HG03378 (cell line): ENCODE measurements around the gene GREM1.

Source experiments
- ATAC-seq: cut with Tn5 transposase; IDR thresholded peaks from one replicate; pipeline ENCODE4 v1.9.1; 2021; ENCODE audit warnings: mild to moderate bottlenecking, moderate library complexity; ENCODE audit not compliant: unreplicated experiment

Gene GREM1

DNA sequence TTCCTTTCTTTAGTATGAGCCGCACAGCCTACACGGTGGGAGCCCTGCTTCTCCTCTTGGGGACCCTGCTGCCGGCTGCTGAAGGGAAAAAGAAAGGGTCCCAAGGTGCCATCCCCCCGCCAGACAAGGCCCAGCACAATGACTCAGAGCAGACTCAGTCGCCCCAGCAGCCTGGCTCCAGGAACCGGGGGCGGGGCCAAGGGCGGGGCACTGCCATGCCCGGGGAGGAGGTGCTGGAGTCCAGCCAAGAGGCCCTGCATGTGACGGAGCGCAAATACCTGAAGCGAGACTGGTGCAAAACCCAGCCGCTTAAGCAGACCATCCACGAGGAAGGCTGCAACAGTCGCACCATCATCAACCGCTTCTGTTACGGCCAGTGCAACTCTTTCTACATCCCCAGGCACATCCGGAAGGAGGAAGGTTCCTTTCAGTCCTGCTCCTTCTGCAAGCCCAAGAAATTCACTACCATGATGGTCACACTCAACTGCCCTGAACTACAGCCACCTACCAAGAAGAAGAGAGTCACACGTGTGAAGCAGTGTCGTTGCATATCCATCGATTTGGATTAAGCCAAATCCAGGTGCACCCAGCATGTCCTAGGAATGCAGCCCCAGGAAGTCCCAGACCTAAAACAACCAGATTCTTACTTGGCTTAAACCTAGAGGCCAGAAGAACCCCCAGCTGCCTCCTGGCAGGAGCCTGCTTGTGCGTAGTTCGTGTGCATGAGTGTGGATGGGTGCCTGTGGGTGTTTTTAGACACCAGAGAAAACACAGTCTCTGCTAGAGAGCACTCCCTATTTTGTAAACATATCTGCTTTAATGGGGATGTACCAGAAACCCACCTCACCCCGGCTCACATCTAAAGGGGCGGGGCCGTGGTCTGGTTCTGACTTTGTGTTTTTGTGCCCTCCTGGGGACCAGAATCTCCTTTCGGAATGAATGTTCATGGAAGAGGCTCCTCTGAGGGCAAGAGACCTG lies 13.2 kb downstream of the GREM1 start:
- no peak for ATAC-seq

DNA sequence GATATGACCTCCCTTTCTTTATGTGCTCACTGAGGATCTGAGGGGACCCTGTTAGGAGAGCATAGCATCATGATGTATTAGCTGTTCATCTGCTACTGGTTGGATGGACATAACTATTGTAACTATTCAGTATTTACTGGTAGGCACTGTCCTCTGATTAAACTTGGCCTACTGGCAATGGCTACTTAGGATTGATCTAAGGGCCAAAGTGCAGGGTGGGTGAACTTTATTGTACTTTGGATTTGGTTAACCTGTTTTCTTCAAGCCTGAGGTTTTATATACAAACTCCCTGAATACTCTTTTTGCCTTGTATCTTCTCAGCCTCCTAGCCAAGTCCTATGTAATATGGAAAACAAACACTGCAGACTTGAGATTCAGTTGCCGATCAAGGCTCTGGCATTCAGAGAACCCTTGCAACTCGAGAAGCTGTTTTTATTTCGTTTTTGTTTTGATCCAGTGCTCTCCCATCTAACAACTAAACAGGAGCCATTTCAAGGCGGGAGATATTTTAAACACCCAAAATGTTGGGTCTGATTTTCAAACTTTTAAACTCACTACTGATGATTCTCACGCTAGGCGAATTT lies 14.9 kb downstream of the GREM1 start:
- no peak for ATAC-seq

GRCh38 chr15:32733281-32733680 lies 15.5 kb downstream of the GREM1 start:
- no peak for ATAC-seq

- ATAC-seq, result no peak
Observed at GRCh38 chr15:32735989-32736700, 18.3 kb downstream of the GREM1 start.

GRCh38 chr15:32736701-32737061 lies 18.9 kb downstream of the GREM1 start:
- no peak for ATAC-seq

DNA sequence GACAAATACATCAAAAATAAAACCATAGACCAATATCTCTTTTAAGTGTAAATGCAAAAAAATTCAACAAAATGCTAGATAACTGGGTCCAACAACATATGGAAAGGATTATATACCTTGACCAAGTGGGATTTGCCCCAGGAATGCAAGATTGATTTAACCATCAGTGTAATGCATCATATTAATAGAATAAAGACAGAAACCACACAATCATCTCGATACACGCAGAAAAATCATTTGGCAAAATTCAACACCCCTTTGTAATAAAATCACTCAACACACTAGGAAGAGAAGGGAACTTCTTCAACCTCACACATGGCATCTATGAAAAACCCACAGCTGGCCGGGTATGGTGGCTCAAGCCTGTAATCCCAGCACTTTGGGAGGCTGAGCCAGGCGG lies 19.5 kb downstream of the GREM1 start:
- ATAC-seq, result no peak

GRCh38 chr15:32738666-32739065 lies 20.9 kb downstream of the GREM1 start:
- no peak for ATAC-seq

DNA sequence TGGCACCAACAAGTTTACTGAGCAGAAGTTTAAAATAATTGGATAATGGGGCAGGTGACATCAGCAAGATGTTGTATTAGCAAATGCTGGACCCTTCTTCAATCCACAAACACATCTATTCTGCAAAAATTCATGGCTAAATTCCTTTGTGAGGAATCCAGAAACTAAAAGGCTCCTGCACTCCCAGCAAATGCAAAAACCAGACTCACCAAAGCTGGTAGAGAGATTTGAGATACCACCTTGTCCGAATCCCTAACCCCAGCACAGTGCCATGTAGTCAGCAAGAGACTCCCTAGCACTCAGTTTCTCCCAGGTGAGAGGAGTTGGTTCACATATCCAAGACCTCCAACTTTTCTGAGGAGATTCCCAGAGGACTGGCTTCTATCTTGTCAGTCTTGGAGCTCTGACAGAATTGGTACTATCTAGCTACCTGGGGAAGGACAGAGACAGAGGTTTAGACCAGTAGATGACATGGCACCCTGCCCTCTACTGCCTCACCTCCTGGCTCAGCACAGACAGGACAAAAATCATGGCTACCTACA lies 21.8 kb downstream of the GREM1 start:
- ATAC-seq, result no peak

DNA sequence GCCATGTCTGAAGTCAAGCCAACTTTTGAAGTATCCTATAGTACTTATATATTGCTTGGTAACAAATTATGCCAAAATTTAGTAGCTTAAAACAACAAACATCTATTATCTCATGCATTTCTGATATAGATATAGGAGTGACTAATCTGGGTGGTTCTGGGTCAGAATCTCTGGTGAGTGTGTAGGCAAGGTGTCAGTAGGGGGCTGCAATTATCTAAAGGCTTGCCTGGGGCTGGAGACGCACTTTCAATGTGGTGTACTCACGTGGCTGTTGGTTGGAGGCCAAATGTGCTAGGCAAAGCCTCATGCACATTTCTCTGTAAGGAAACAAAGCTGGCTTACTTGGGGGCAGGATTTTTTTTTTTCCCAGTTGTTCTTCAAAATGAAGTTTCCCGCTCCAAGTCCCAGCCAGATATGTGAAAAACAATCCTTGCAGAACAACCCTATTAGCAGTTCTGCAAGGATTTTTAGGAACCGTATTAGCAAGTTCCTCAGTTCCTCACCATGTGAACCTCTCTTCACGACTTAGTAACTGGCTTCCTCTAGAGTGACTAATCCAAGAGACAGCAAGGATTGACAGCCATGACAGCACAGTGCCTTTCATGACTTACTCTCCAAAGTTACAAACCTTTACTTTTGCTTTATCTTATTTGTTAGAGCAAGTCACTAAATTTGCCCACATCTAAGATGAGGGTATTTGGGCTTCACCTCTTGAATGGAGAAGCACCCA lies 25.8 kb downstream of the GREM1 start:
- ATAC-seq, result no peak

GRCh38 chr15:32746116-32746857 lies 28.5 kb downstream of the GREM1 start:
- no peak for ATAC-seq

DNA sequence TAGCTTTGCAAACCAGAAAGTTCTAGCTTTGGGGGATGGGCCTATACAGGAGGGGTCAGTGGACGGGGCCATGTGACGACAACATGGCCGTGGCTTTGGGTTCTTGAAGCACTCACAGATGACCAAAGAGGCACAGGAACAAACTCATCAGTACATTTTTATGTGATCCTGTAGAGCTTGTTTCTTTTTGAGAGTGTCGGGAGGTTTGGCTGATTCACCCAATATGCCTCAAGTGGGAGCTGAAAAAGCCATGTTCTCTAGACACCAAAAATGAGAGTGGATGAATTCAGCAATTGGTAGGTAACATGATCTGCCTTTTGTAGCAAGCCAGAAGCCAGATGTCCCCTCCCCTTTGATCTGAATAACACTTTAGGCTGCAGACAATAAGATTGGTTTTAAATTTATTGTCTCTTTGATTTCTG lies 30.1 kb downstream of the GREM1 start:
- ATAC-seq, result no peak

DNA sequence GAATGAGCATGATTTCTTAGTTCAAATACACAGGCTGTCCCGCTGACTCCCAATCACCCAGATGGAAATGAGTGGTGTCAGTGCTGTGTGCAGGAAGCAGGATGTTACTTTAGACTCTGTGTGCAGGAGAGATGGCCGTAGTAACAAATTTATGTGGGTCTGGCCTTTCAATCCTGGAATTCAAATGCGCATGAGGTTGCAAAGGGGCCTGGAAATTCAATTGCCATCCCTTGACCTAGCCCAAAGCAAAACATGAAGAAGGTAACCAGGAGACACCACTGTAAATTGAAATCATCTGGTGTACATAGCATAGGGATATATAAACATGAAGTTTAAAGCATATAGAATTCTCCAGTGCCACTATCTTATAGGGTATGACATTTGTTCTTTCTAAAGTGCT lies 33.2 kb downstream of the GREM1 start:
- ATAC-seq, result no peak

GRCh38 chr15:32757426-32757825 lies 39.6 kb downstream of the GREM1 start:
- no peak for ATAC-seq

GRCh38 chr15:32763295-32763694 lies 45.5 kb downstream of the GREM1 start:
- no peak for ATAC-seq

GRCh38 chr15:32765236-32765635 lies 47.4 kb downstream of the GREM1 start:
- ATAC-seq, result no peak

DNA sequence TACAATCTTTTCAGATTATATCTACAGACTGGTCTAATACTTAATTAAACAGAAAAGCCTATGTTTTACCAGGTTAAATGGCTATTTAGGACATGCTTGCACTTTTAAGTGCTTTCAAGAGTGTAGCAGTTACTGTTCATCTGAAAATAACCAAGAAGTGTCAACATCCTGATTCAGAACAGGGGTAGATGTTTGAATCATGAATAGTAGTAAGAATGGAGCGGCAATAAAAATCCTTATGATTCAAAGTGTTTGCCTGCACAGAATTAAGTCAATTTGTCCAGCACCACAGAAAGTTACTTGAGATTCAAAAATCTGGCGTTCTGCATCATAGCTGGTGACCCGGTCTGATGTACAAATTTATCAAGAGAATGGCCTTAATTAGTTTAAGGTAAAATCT lies 48.3 kb downstream of the GREM1 start:
- no peak for ATAC-seq

GRCh38 chr15:32767236-32767635 lies 49.4 kb downstream of the GREM1 start:
- no peak for ATAC-seq

DNA sequence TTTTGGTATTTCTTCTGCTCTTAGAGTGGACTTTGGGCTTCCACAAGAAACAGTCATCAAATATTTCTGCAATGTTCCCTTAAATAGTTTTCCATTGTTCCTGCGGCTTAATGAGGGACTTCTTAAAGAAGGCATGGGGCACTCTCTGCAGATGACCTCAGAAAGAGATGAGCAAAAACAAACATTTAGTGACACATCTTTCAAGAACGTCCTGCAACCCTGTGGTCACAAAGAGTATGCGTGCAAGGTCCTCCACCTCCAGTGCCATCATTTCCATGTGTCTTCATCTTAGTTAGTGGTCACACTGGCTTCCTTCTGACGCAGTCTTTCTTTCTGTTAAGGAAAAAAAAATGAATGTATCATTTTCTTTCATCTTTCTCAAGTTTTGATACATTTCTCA lies 56.2 kb downstream of the GREM1 start:
- ATAC-seq, result no peak

DNA sequence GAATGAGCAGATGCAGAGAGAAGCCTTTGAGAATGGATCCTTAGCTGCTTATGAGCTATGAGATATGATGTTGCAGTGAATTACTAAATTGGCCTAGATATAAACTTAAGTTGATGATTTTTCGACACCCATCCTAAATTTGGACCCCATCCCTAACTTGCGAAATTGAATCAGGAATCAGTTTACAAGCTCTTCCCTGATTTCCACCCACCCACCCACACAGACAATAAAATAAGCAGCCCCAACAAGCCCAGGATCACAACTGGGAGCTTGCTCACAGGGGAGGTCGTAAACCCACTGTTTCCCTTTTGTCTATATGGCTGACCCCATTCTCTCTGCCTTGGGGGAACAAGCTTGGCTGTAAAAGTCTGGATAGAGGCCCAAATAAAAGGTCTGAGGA lies 57.3 kb downstream of the GREM1 start:
- no peak for ATAC-seq
